Measurements from ENCODE around the gene SETD2.
A peak's percentile ranks its signal among the peaks of the same experiment; 100 is the strongest.
"Not testable (repeated sequence)": the region's sequence is repeated elsewhere in the genome, so short reads cannot be mapped to it uniquely, and the experiment has no call there.

Gene SETD2

DNA sequence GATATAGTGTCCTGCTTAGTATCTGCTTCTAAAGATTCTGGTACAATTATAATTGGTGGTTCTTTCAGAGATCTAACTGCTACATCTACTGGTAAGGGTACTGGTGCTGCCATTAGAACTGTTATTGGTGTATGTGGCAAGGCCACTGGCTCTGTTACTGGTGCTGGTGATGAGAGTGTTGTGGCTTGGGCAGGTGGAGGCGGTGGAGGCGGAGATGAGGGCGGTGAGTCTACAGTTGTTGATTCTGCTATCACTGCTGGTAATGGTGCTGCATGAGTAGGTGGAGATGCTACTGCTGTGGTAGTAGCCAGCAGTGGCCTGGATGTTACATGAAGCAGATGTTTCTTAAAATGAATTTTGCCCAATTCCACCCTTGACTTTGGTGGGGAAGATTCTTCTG is 40.1 kb downstream of the SETD2 start:
- FAIRE-seq, result no peak
- DNase-seq (ENCODE audit: insufficient read length, low spot score), result no peak
- no peak for TF ChIP-seq CTCF (IDR thresholded peaks at IDR 0.05; ENCODE audit: insufficient read depth, missing control alignments)

DNA sequence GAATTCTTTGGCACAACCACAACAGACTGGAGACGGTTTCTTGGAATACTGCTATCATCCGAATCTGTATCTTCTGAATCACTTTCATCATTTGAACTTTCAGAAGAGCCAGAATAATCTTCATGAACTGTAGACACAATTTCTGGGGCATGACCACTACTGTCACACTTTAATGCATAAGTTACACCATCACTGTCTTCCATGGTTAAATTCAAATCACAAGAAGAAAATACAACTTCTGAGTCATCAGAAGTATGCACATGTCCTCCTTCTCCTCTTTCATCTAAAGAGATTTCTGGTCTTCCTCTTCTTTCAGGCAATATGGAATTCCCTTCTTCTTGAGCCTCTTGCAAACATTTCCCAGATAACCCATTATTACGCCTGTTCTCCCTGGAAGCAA is 42.5 kb downstream of the SETD2 start:
- no peak for TF ChIP-seq CTCF (IDR thresholded peaks at IDR 0.05; ENCODE audit: insufficient read depth, missing control alignments)
- no peak for FAIRE-seq
- no peak for DNase-seq (ENCODE audit: insufficient read length, low spot score)

- DNase-seq (ENCODE audit: insufficient read length, low spot score) (no peak), FAIRE-seq (no peak)
- TF ChIP-seq CTCF (IDR thresholded peaks at IDR 0.05; ENCODE audit: insufficient read depth, missing control alignments), result no peak
Measured at GRCh38 chr3:47120138-47120537, 43.8 kb downstream of the SETD2 start.

DNA sequence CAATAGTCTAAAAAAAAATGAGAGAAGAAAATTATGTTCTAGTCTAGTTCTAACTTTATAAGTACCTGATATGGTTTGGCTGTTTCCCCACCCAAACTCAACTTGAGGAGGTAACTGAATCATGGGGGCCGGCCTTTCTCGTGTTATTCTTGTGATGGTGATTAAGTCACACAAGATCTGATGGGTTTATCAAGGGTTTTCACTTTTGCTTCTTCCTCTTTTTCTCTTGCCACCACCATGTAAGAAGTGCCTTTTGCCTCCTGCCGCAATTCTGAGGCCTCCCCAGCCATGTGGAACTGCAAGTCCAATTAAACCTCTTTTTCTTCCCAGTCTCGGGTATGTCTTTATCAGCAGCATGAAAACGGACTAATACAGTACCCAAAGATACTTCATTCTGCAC is 44.5 kb downstream of the SETD2 start:
- FAIRE-seq; DNase-seq (ENCODE audit: insufficient read length, low spot score): not testable (repeated sequence)

GRCh38 chr3:47117807-47118364 is 46.0 kb downstream of the SETD2 start:
- TF ChIP-seq CTCF (IDR thresholded peaks at IDR 0.05; ENCODE audit: insufficient read depth, missing control alignments), result no peak
- DNase-seq (ENCODE audit: insufficient read length, low spot score), result no peak
- FAIRE-seq, result peak; percentile 88

DNA sequence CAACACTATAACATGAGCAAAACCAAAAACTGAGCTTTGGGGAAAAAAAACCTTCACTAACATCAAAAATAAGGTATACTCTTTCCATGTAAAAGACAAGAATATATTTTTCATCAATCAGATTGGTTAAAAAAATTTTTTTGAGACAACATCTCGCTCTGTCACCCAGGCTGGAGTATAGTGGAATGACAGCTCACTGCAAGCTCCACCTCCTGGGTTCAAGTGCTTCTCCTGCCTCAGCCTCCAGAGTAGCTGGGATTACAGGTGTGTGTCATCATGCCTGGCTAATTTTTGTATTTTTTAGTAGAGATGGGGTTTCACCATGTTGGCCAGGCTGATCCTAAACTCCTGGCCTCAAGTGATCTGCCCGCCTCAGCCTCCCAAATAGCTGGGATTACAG is 48.4 kb downstream of the SETD2 start:
- DNase-seq (ENCODE audit: insufficient read length, low spot score); FAIRE-seq: not testable (repeated sequence)

DNA sequence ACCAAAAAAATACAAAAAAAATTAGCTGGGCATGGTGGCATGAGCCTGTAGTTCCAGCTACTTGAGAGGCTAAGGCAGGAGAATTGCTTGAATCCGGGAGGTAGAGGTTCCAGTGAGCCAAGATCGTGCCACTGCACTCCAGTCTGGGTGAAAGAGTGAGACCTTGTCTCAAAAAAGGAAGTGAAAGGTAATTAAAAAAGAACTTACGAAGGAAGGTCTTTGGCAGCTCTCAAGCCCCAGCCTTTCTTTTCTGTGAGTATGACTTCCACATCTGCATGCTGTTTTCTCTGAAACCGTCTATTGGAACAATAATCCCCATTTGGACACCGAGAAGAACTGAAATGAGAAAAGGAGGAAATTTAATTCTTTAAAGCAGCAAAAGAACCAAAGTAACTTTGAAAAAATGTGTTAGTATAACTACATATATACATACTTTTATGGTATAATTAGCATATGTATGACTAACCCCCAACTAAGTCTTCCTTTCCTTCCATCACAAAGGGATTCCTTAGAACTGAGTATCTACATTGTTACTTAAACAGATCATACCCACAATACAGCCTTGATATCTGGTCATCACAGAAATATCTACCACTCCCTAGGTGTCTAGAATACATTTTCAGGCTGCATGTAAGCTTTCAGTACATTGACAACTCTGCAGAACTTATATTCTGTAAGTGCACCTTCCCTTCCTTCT is 50.1 kb downstream of the SETD2 start:
- DNase-seq (ENCODE audit: insufficient read length, low spot score), result no peak
- no peak for TF ChIP-seq CTCF (IDR thresholded peaks at IDR 0.05; ENCODE audit: insufficient read depth, missing control alignments)
- no peak for FAIRE-seq

- no peak for FAIRE-seq
- no peak for TF ChIP-seq CTCF (IDR thresholded peaks at IDR 0.05; ENCODE audit: insufficient read depth, missing control alignments)
- DNase-seq (ENCODE audit: insufficient read length, low spot score), result no peak
Measured at GRCh38 chr3:47112997-47113396, 50.9 kb downstream of the SETD2 start.

All from D721Med (cell line).